ENCODE data around the gene E2F4. TPM values are rescaled to one million over a fixed set of nuclear protein-coding genes. Genes with fewer than 3 reads are reported as not detected.

E2F4 gene
- total RNA-seq, 1 donor from 2014 or later = 78.1 TPM

DNA sequence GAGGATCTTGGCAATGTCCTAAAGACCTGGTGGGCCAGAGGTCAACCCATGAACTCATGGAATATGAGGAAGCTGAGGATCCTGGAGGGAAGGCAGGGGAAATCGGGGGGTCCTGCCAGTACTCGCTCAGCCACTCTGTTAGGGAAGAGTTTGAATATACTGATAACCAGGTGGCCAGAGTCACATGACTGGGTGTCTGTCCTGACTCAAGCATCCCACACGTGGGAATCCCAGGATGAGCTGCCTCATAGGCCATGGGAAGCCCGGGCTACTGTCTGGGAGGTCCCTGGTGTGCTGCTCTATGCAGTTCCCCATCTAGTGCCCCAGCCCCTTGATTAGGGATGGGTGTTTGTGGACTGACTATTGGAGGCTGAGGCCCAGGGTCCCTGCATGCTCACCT is 3.6 kb upstream of the E2F4 start:
- Histone ChIP-seq H3K27me3 (no peaks in the 10 kb centered on the region), H3K36me3 (no peaks in the 10 kb centered on the region), H3K9me3 (no peaks in the 10 kb centered on the region), H3K4me1 (peaks cover 33% of the 10 kb centered on the region), H3K27ac (no peak overlapping the region), H3K4me3 (no peak overlapping the region)
- DNase-seq (ENCODE audit: extremely low spot score in 2 of 2) = no peak
- intact Hi-C loops (cut with DNase I) = loop anchor here (5.0 kb wide), 1 partner anchor 36 kb away; the partner anchor contains the start of gene B3GNT9
- TF ChIP-seq POLR2A (IDR thresholded peaks at IDR 0.05) (no peak), POLR2AphosphoS5 (IDR thresholded peaks at IDR 0.05; ENCODE audit: insufficient read depth in 1 of 2, low read depth in 1 of 2) (no peak)
- TF ChIP-seq, protein P1, sequence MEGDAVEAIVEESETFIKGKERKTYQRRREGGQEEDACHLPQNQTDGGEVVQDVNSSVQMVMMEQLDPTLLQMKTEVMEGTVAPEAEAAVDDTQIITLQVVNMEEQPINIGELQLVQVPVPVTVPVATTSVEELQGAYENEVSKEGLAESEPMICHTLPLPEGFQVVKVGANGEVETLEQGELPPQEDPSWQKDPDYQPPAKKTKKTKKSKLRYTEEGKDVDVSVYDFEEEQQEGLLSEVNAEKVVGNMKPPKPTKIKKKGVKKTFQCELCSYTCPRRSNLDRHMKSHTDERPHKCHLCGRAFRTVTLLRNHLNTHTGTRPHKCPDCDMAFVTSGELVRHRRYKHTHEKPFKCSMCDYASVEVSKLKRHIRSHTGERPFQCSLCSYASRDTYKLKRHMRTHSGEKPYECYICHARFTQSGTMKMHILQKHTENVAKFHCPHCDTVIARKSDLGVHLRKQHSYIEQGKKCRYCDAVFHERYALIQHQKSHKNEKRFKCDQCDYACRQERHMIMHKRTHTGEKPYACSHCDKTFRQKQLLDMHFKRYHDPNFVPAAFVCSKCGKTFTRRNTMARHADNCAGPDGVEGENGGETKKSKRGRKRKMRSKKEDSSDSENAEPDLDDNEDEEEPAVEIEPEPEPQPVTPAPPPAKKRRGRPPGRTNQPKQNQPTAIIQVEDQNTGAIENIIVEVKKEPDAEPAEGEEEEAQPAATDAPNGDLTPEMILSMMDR (IDR thresholded peaks at IDR 0.05) = no peak

DNA sequence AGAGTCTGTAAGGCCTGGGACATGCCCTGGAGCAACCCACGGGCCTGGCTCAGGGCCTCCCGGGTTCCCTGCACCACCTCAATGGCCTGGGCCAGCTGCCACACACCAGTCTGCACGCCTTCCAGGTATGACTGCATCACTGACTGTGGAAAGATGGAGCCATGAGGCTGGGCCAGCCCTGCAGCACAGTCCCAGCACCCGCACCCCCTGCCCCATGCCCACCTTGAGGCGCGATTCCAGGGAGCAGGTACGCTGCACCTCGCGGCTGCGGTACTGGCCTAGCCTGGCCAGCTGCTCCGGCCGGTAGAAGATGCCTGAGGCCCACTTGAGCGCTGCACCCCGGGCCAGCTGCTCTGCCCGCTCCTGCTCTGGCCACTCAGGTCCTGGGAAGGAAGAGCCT is 3.2 kb upstream of the E2F4 start:
- intact Hi-C loops (cut with DNase I) = loop anchor here (5.0 kb wide), 1 partner anchor 36 kb away; the partner anchor contains the start of gene B3GNT9
- TF ChIP-seq, protein P1 (IDR thresholded peaks at IDR 0.05) = no peak
- TF ChIP-seq POLR2AphosphoS5 (IDR thresholded peaks at IDR 0.05; ENCODE audit: insufficient read depth in 1 of 2, low read depth in 1 of 2) (no peak), POLR2A (IDR thresholded peaks at IDR 0.05) (no peak)
- Histone ChIP-seq H3K4me1 (peaks cover 38% of the 10 kb centered on the region), H3K4me3 (no peak overlapping the region), H3K27me3 (no peaks in the 10 kb centered on the region), H3K27ac (no peak overlapping the region), H3K36me3 (no peaks in the 10 kb centered on the region), H3K9me3 (no peaks in the 10 kb centered on the region)
- DNase-seq (ENCODE audit: extremely low spot score in 2 of 2) = no peak

DNA sequence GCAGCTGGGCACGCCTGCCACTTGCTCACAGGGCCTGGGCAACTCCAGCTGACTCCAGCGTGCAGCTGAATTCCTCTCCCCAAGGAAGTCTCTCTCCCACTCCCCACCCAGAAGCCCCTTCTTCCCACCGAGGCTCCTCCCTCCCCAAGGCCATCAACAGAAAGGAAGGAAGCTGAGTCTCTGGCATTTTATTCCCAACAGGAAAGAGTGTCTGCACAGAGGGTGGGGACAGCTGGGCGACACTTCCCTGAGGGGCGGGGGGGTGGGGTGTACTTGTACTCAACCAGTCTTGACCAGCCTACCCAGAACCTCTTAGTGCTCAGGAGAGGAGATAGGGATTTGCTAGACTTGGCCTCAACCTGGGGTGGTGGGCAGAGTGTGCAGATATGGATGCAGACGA is 1.9 kb upstream of the E2F4 start, which contains the start of gene EXOC3L1:
Gene EXOC3L1, minus strand, starts transcription at position 96 of the 400 bp plus-strand sequence. CDS start 460 bp downstream, outside the sequence.
- DNase-seq (ENCODE audit: extremely low spot score in 2 of 2) = no peak
- Histone ChIP-seq H3K4me1 (peaks cover 37% of the 10 kb centered on the region), H3K36me3 (peaks cover 2 to 10% of the 10 kb centered on the region in 2 donors), H3K9me3 (no peaks in the 10 kb centered on the region), H3K27me3 (no peaks in the 10 kb centered on the region), H3K27ac (no peak within 1 kb of the TSS), H3K4me3 (no peak within 1 kb of the TSS)
- intact Hi-C loops (cut with DNase I) = loop anchor here (5.0 kb wide), 1 partner anchor 173 kb away; no protein-coding TSS in a partner anchor
- TF ChIP-seq POLR2AphosphoS5 (IDR thresholded peaks at IDR 0.05; ENCODE audit: insufficient read depth in 1 of 2, low read depth in 1 of 2) = no peak
- TF ChIP-seq, protein P1 (IDR thresholded peaks at IDR 0.05) = no peak
- no peak for TF ChIP-seq POLR2A (IDR thresholded peaks at IDR 0.05)

DNA sequence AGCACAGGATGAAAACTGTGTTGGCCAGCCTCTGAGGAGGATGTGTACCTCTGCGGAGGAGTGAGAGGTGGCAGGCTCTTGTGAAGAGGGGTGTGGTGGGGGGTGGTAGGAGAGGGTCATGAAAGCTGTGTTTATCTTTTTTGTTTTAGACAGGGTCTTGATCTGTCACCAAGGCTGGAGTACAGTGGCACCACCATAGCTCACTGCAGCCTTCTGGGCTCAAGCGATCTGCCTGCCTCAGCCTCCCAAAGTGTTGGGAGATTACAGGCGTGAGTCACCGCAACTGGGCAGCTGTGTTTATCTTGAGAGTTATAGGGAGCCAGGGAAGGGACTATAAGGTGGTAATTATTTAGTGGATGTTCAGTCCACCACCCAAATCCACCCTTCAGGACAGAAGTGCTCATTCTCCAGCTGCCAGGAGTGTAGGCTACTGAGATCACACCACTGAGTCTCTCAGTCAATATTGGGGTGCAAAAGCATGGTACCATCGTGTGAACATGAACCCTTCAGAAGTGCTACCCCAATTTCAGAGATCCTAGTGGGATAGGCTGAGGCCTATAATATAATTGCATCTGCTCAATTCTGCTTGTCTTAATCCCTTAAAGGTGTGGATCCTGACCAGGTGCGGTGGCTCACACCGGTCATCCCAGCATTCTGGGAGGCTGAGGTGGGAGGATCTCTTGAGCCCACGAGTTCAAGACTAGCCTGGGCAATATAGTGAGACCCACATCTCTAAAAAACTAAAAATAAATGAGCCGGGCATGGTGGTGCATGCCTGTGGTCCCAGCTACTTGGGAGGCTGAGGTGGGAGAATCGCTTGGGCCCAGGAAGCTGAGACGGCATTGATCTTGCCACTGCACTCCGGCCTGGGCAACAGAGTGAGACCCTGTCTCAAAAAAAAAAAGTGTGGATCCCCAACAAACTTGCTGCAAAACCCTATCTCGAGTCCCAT is 1.2 kb upstream of the E2F4 start:
- H3K36me3 ChIP-seq = peaks cover 3 to 17% of the 10 kb centered on the region in 2 donors
- H3K9me3 ChIP-seq = no peaks in the 10 kb centered on the region
- H3K4me3 ChIP-seq = no peak overlapping the region
- TF ChIP-seq, protein P1 (IDR thresholded peaks at IDR 0.05) = no peak
- TF ChIP-seq POLR2AphosphoS5 (IDR thresholded peaks at IDR 0.05; ENCODE audit: insufficient read depth in 1 of 2, low read depth in 1 of 2) (no peak), POLR2A (IDR thresholded peaks at IDR 0.05) (no peak)
- no peak overlapping the region for H3K27ac ChIP-seq
- no peaks in the 10 kb centered on the region for H3K27me3 ChIP-seq
- peaks cover 30% of the 10 kb centered on the region for H3K4me1 ChIP-seq
- intact Hi-C loops (cut with DNase I) = loop anchor here (5.0 kb wide), 1 partner anchor 173 kb away; no protein-coding TSS in a partner anchor
- DNase-seq (ENCODE audit: extremely low spot score in 2 of 2) = no peak
